DND-41 (cell line): ENCODE data around the gene STOML1.

ENCODE experiments used
- ATAC-seq: fragments of 200-7000 bp; cut with Tn5 transposase; 3 replicates; pipeline ENCODE4 v1.9.1; 2021; ENCODE audit warnings: low read depth; ENCODE audit not compliant: insufficient read depth
- DNase-seq: peaks from one replicate; pipeline ENCODE4 v3.0.0-alpha.2; 2020
- H2AFZ ChIP-seq: 2 replicates; pipeline ENCODE4 v1.6.0; 2012; ENCODE audit warnings: low read depth, low read length
- H3K27ac ChIP-seq: 2 replicates; pipeline ENCODE4 v1.5.1; 2012; ENCODE audit warnings: low read length, inconsistent platforms
- H3K27me3 ChIP-seq: fragments of 200-600 bp; sonication (generic); 2 replicates; pipeline ENCODE4 v1.6.0; 2012; ENCODE audit warnings: low read length, mild to moderate bottlenecking, inconsistent platforms; ENCODE audit not compliant: insufficient read depth, poor library complexity
- H3K36me3 ChIP-seq: 2 replicates; pipeline ENCODE4 v1.5.1; 2012; ENCODE audit warnings: low read length, inconsistent platforms; ENCODE audit not compliant: insufficient read depth
- H3K4me1 ChIP-seq: 2 replicates; pipeline ENCODE4 v1.5.1; 2012; ENCODE audit warnings: mild to moderate bottlenecking, low read length; ENCODE audit not compliant: insufficient read depth
- H3K4me2 ChIP-seq: 2 replicates; pipeline ENCODE4 v1.6.0; 2012; ENCODE audit warnings: mild to moderate bottlenecking, moderate library complexity, low read length, inconsistent platforms; ENCODE audit not compliant: insufficient read depth
- H3K4me3 ChIP-seq, 2 experiments: fragments of 200-600 bp in 1 of 2; shearing (Covaris generic) in 1 of 2; 2 replicates each; pipeline ENCODE4 v1.5.1; 2012 to 2016; ENCODE audit warnings: inconsistent platforms in 2 of 2, low read length in 2 of 2, mild to moderate bottlenecking in 2 of 2, low read depth in 1 of 2, moderate library complexity in 1 of 2
- H3K79me2 ChIP-seq: 2 replicates; pipeline ENCODE4 v1.6.0; 2012; ENCODE audit warnings: low read length, inconsistent platforms; ENCODE audit not compliant: insufficient read depth
- H3K9ac ChIP-seq: 2 replicates; pipeline ENCODE4 v1.6.0; 2012; ENCODE audit warnings: low read depth, mild to moderate bottlenecking, inconsistent platforms, low read length, moderate library complexity
- H3K9me3 ChIP-seq: 2 replicates; pipeline ENCODE4 v1.5.1; 2012; ENCODE audit warnings: low read length, moderate library complexity, mild to moderate bottlenecking, inconsistent platforms; ENCODE audit not compliant: insufficient read depth, severe bottlenecking
- H4K20me1 ChIP-seq: 2 replicates; pipeline ENCODE4 v1.6.0; 2012; ENCODE audit warnings: low read length; ENCODE audit not compliant: insufficient read depth
- EZH2 ChIP-seq: IDR thresholded peaks from 3 replicates; pipeline ENCODE4 v1.6.1; 2012; ENCODE audit warnings: borderline replicate concordance, low read depth, mild to moderate bottlenecking, moderate library complexity, low read length, inconsistent platforms; ENCODE audit not compliant: severe bottlenecking
- TF ChIP-seq, protein P1 (sequence below): IDR thresholded peaks from 2 replicates; pipeline ENCODE4 v1.5.1; 2012; ENCODE audit warnings: borderline replicate concordance, low read length, moderate library complexity, mild to moderate bottlenecking; ENCODE audit not compliant: poor library complexity, severe bottlenecking; ENCODE audit errors: extremely low read depth

STOML1 gene

DNA sequence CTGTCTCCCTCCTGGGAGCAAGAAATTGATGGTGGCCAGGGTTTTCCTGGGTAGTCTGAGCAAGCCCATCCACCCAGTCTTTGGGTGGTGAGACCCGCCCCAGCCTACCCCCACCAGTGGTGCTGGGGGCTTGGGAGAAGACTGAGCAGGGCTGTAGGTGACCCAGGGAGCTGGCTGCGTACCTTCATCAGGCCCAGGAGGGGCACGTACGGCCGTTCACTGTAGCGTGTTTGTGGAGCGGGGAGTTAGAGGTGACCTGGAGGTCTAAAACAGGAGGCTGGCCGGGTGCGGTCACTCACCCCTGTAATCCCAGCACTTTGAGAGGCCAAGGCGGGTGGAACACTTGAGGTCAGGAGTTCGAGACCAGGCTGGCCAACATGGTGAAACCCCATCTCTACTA lies 54.4 kb downstream of the STOML1 start:
- no peak for TF ChIP-seq EZH2
- TF ChIP-seq, protein P1, sequence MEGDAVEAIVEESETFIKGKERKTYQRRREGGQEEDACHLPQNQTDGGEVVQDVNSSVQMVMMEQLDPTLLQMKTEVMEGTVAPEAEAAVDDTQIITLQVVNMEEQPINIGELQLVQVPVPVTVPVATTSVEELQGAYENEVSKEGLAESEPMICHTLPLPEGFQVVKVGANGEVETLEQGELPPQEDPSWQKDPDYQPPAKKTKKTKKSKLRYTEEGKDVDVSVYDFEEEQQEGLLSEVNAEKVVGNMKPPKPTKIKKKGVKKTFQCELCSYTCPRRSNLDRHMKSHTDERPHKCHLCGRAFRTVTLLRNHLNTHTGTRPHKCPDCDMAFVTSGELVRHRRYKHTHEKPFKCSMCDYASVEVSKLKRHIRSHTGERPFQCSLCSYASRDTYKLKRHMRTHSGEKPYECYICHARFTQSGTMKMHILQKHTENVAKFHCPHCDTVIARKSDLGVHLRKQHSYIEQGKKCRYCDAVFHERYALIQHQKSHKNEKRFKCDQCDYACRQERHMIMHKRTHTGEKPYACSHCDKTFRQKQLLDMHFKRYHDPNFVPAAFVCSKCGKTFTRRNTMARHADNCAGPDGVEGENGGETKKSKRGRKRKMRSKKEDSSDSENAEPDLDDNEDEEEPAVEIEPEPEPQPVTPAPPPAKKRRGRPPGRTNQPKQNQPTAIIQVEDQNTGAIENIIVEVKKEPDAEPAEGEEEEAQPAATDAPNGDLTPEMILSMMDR = no peak
- ATAC-seq = no peak
- no peak overlapping the region for H3K4me2 ChIP-seq
- H3K36me3 ChIP-seq = no peaks in the 10 kb centered on the region
- no peak overlapping the region for H2AFZ ChIP-seq
- H3K9me3 ChIP-seq = no peaks in the 10 kb centered on the region
- no peaks in the 10 kb centered on the region for H4K20me1 ChIP-seq
- no peaks in the 10 kb centered on the region for H3K79me2 ChIP-seq
- no peak overlapping the region for H3K9ac ChIP-seq
- H3K4me3 ChIP-seq = no peak overlapping the region
- no peak for DNase-seq
- no peaks in the 10 kb centered on the region for H3K27me3 ChIP-seq
- H3K27ac ChIP-seq = no peak overlapping the region
- H3K4me1 ChIP-seq = no peaks in the 10 kb centered on the region

DNA sequence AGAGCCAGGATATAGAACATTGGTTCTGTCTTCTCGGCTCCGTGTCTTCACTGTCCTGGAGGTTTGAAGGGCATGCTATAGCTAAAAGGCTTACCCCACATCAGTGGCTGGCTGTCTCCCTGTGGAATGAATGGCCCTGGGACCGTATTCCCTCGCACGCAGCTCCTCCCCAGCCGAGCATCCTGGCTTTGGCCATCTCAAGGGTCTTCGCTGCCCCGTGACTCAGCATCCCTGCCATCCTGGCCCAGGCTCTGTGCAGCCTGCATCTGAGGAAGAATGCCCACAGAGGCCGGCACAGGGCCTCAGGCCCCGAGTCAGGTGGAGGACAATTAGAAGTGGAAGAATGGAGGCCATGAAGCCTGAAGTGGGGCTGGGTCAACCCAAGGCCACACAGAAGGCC lies 54.8 kb downstream of the STOML1 start:
- H3K27ac ChIP-seq = no peak overlapping the region
- H3K9ac ChIP-seq = no peak overlapping the region
- no peak overlapping the region for H3K4me3 ChIP-seq
- peaks cover 2% of the 10 kb centered on the region for H3K27me3 ChIP-seq
- H3K4me1 ChIP-seq = no peaks in the 10 kb centered on the region
- no peak overlapping the region for H2AFZ ChIP-seq
- H3K79me2 ChIP-seq = no peaks in the 10 kb centered on the region
- DNase-seq (no peak), ATAC-seq (no peak)
- H3K4me2 ChIP-seq = no peak overlapping the region
- no peaks in the 10 kb centered on the region for H3K36me3 ChIP-seq
- H4K20me1 ChIP-seq = no peaks in the 10 kb centered on the region
- TF ChIP-seq, protein P1 = no peak
- TF ChIP-seq EZH2 = no peak
- no peaks in the 10 kb centered on the region for H3K9me3 ChIP-seq

- H3K4me3 ChIP-seq = no peak overlapping the region
- H3K4me1 ChIP-seq = no peaks in the 10 kb centered on the region
- H3K36me3 ChIP-seq = no peaks in the 10 kb centered on the region
- no peaks in the 10 kb centered on the region for H4K20me1 ChIP-seq
- no peaks in the 10 kb centered on the region for H3K9me3 ChIP-seq
- H2AFZ ChIP-seq = no peak overlapping the region
- no peaks in the 10 kb centered on the region for H3K79me2 ChIP-seq
- ATAC-seq (no peak), DNase-seq (no peak)
- no peak overlapping the region for H3K4me2 ChIP-seq
- peaks cover 2% of the 10 kb centered on the region for H3K27me3 ChIP-seq
- no peak overlapping the region for H3K9ac ChIP-seq
- H3K27ac ChIP-seq = no peak overlapping the region
- TF ChIP-seq, protein P1 = no peak
- no peak for TF ChIP-seq EZH2
These were observed 55.4 kb downstream of the STOML1 start for GRCh38 chr15:73936588-73937290.
